Hepatic stellate cell (primary cell): ENCODE data around the gene PCCA.
"Not testable (repeated sequence)": the region's sequence is repeated elsewhere in the genome, so short reads cannot be mapped to it uniquely, and the experiment has no call there.

Experiments used
- DNase-seq: peaks from one replicate; pipeline ENCODE4 v3.0.0; 2011; ENCODE audit warnings: low spot score

Gene PCCA

GRCh38 chr13:100139817-100140216 is 50.9 kb downstream of the PCCA start:
- DNase-seq: no peak

DNA sequence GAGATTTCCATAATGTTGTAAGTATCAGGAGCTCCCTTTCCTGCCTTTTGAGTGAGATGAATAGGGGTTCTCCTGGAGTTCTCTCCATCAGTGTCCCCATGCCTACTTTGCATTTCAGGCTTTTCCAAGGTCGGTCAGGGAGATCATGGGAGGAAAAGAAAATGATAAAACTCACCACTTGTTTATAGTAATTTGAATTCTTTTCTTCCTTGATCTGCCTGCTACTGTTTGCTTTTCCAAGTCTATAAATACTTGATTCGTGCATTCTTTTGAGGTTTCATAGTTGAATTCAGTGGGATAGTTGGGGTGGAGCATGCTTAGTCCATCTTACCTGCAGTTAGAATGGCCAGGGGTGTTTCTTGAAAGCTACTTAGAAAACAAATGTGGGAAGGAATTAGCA is 51.5 kb downstream of the PCCA start:
- DNase-seq: no peak

DNA sequence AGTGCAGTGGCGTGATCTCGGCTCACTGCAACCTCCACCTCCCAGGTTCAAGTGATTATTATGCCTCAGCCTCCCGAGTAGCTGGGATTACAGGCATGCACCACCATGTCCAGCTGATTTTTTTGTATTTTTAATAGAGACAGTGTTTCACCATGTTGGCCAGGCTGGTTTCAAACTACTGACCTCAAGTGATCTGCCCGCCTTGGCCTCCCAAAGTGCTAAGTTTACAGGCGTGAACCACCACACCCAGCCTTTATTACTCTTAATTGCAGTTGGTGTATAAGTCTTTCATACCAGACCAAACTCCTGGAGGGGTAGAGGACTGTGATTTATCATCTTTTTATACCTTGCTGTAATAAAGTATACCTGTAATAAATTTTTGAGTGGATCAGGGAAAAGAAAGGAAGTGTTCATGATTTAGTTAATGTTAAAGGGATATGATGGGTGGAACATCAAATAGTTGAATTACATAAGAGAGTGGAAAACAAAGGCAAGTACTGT is 52.6 kb downstream of the PCCA start:
- DNase-seq: not testable (repeated sequence)

DNA sequence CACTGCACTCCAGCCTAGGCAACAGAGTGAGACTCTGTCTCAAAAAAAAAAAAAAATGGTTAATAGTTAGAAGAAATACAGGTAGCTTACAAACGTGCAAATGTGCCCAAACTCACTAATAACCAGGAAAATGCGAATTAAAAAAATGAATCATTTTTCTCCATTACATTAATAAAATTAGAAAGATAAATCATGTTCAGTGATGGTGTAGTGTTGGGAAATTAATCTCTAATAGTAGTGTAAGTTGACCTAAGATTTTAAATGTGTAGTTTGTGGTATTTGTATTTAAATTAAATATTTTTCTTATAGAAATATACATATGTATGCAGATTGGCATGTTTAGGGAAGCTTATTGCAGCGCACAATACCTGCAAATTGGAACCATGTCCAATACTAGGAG is 57.6 kb downstream of the PCCA start:
- DNase-seq: no peak

DNA sequence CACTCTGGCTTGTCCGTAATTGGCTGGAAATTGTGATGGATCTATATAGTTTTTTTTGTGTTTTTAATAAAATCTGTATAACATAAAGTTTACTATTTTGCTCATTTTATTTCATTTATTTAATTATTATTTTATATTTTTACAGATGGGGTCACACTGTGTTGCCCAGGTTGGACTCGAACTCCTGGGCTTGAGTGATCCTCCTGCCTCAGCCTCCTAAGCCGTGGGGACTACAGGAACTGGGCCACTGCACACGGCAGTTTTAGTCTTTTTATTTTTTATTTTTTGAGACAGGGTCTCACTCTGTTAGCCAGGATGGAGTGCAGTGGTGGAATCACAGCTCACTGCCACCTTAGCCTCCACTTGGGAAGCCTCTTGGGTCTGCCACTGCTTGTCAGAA is 58.9 kb downstream of the PCCA start:
- no peak for DNase-seq

DNA sequence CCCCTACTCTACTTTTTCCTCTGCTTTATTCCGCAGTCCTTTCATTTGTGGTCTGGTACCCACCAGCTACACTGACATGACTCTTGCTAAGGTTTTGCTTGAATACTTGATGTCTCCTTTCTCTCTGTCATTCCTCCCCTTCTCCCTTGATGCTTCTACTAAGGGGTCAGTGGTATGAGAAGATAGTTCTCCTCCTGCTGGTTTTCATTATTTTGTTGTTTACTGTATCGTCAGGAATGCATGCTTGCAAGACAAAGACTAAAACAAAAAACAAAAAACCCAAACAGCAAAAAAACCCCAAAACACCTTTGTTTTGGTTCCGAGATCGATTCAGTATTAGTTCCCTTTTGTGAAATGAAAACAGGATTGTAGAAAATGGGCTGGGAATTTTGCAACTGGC is 59.5 kb downstream of the PCCA start:
- no peak for DNase-seq

DNA sequence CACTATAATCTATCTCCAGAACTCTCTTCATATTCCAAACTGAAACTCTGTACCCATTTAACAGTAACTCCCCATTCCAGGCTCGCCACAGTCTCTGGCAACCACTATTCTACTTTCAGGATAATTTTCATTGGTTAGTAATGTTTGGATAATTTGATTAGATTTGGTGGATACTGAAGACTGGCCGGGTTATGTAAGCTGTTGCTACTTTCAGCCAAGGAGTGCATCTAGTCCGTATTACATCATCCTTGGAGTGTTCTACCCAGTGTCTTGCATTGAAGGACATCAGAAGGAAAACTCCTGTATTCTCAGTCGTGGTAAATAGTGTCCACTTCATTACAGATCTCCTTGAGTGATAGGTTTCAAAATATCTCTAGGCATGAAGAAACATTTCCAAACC is 60.5 kb downstream of the PCCA start:
- no peak for DNase-seq

GRCh38 chr13:100150711-100151110 is 61.8 kb downstream of the PCCA start:
- DNase-seq: not testable (repeated sequence)

DNA sequence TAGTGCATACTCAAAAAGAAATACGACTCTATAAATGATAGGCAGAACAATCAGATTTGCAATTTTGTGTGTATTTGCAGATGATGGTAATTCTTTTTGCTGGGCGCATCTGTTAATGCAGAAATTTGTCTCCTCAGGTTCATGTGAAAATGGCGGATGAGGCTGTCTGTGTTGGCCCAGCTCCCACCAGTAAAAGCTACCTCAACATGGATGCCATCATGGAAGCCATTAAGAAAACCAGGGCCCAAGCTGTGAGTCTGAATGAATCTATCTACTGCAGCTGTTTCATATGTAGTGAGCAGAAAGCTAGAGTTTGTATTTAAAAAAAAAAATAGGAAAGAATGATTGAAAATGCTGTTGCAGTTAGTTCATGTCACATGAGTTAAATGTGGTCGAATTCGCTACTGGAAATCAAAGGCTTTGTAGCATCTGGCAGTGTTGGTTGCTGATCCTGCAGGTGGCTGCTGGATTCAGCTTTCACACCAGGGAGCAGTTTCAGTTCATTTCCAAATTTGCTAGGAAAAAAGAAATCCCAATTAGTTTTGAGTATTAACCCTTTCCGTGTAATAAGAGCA is 66.0 kb downstream of the PCCA start:
- no peak for DNase-seq

DNA sequence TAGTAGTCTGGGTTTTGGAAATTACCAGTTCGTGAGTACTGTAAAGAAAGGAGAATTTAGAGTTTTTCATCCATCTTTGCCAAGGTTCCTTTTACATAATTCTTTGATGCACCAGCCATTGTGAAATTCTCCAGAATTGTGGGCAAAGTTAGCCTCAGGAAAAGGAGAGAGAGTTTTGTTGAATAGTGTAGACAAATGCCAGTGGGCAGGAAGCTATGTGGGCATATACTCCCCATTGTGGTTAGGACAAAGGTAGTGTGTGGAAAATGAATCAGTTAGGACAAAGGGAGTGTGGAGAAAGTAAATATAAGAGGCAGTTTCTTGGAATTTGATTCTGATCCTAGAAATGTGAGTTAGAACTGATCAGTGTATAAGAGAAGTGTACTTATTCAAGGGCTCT is 67.9 kb downstream of the PCCA start:
- no peak for DNase-seq

DNA sequence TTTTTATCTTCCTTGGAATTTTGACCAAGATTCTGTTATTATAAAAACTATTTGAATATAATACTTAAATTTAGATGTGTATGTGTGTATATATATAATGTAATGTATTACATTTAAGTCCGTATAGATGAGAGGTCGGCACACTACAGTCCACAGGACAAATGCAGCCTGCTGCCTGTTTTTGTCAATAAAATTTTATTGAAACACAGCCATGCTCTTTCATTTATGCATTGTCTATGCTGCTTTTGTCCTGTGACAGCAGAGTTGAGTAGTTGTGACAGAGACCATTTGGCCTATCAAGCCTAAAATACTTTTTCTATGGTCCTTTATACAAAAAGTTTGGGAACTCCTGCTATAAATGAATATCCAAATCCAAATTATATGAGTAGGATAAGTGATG is 69.7 kb downstream of the PCCA start:
- DNase-seq: no peak

- DNase-seq: no peak
These were observed 70.7 kb downstream of the PCCA start for GRCh38 chr13:100159584-100159983.

- DNase-seq: no peak
These were observed 71.6 kb downstream of the PCCA start for GRCh38 chr13:100160450-100160849.

DNA sequence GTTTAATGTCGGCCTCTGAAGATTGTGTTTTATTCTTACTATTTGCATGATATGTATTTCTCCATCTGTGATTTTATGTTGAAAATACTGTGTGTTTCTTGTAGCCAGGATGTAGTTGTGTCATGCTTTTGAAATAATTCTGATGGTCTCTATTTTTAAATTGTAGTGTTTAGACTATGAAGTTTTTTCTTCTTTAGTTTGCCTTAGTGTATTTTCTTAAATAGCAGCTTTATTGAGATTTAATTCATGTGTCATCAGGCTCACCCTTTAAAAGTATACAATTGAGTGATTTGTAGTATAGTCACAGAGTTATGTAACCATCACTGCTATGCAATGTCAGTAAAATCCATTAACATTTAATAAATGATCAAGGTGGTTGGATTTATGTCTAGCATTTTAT is 74.5 kb downstream of the PCCA start:
- DNase-seq: no peak

DNA sequence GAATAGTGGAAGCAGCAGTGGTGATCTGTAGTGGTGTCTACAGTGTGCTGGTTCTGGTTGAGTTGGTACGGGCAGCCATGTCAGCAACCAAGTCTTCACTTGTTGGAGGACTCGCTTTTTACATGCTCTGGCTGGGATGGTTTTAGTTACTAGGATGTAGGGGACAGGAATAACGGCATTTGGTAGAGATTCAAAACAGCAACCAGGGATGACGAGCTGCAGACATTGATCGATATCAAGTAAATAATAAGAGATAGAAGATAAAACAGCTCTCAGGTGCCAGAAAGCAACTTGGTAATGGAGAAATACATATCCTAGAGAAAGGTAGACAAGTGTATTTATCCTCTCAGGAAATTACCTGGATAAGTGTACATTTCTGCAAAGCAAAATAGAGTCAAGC is 84.3 kb downstream of the PCCA start:
- no peak for DNase-seq

- not testable (repeated sequence) for DNase-seq
These were observed 85.6 kb downstream of the PCCA start for GRCh38 chr13:100174455-100174854.

- DNase-seq: no peak
These were observed 86.3 kb downstream of the PCCA start for GRCh38 chr13:100175078-100175802.

DNA sequence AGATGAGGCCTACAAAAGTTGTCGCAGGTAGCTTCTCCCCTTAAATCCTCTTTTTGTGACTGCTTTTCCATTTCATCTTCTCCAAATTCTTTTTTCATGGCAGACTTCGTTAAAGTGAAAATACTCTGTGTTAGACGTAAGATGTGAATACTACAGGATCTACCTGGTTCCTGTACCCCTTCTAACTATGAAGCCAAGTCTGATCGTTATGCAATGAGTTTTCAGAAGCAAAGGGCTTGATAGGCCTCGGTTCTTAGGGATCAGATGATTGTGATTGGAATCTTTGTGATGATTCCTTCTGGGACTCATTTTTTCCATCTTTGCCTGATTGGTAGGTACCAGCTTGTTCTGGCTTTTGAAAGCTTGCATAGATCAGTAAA is 86.9 kb downstream of the PCCA start:
- DNase-seq: no peak

DNA sequence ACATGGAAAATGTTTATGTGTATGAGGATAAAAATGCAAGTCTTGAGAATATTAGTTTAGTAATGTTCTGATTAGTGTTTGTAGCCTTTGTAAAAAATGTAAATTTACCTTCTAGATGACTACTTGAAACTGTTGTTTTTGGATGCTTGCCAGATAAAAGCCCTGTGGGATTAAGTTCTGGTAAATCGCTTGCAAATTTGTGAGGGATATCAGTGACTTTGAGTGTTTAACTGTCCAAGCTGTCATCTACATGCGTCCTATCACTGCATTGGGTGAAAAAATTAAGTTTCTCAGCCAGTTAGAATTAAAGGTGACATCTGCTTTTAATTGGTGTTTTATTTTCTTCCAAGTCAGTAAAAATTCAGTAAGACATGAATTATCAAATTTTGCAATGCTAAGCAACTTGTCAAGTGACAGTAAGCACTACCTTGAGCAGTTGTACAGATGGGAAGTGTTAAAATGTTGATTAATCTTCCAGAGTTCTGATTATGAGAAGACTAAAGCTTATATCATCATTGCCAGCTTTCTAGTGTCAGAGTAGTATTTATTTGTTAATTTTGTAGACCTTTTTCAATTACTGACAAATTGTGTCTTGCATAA is 88.0 kb downstream of the PCCA start:
- DNase-seq: no peak

- no peak for DNase-seq
These were observed 89.4 kb downstream of the PCCA start for GRCh38 chr13:100178309-100178708.

DNA sequence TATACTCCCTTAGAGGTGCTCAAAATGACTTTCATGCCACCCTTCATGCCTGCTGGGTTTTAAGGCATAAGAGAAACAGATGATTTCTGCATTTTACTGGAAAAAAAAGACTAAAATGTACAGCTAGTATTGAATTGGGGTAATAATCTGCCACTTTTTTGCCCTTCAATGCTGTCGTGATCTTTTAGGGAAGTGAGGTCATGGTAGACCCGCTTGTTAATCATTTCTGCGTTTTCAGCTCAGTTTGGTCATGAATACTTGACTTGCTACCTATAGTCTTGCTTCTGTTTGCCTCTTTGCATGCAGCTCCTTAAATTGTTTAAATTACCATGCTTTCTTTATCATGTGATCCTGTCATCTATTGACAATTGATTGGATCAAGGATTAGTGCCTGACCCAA is 90.4 kb downstream of the PCCA start:
- no peak for DNase-seq

DNA sequence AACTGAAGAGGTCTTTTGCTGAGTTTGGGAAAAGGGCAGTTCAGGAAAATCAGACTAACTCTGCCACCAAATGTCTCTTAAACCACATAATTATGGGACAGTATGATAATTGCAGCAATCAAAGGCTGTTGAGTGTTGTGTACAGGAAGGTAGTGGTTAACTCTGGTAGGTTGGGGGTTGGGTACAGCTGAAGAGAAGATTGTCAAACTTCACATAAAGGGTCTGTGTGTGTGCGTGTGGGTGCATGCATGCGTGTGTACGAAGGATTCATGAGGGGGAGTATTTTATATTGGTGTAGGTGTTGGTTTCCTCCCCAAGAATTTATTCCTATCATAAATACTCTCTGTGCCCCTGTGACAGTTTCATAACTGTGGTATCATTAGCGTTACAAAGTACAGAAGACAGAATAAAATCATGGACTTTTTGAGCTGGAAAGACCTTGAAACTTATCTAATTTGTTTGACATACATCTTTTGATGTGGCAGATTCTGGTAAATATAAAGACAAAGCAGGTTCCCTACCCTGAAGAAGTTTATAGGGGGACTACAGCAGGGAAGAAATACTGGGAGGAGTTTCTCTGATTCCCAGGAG is 94.1 kb downstream of the PCCA start:
- no peak for DNase-seq

- DNase-seq: no peak
These were observed 95.2 kb downstream of the PCCA start for GRCh38 chr13:100184095-100184494.
